Measurements from ENCODE around the gene EFCC1.
A peak's percentile ranks its signal among the peaks of the same experiment; 100 is the strongest.

EFCC1 gene, protein sequence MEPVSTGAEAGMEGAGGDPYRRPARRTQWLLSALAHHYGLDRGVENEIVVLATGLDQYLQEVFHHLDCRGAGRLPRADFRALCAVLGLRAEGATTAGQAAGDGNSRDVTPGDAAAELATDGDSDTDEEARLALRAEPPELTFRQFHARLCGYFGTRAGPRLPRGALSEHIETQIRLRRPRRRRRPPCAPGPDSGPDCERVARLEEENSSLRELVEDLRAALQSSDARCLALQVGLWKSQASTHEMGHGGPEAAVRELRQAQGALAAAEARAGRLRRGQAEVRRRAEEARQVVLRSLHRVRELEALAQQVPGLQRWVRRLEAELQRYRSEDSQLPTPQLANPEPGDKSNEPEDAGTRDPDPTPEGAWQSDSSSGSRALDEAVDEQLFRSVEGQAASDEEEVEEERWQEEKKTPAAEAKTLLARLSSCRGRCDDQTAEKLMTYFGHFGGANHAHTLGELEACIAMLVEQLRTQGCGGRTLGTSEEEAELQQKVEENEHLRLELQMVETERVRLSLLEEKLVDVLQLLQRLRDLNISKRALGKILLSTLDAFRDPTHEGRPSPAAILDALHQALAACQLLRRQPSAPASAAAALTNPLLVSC

GRCh38 chr3:129001101-129001805 lies at the start of gene EFCC1:
Gene EFCC1 (plus strand): TSS chr3:129001304. CDS start chr3:129001629, 325 bp downstream.
- no peak for DNase-seq

- DNase-seq, result no peak
Measured at GRCh38 chr3:128956440-128956839, 44.7 kb upstream of the EFCC1 start.

- DNase-seq, result no peak
Measured at GRCh38 chr3:128965280-128965679, 35.8 kb upstream of the EFCC1 start.

- no peak for DNase-seq
Measured at GRCh38 chr3:128965818-128966217, 35.3 kb upstream of the EFCC1 start.

DNA sequence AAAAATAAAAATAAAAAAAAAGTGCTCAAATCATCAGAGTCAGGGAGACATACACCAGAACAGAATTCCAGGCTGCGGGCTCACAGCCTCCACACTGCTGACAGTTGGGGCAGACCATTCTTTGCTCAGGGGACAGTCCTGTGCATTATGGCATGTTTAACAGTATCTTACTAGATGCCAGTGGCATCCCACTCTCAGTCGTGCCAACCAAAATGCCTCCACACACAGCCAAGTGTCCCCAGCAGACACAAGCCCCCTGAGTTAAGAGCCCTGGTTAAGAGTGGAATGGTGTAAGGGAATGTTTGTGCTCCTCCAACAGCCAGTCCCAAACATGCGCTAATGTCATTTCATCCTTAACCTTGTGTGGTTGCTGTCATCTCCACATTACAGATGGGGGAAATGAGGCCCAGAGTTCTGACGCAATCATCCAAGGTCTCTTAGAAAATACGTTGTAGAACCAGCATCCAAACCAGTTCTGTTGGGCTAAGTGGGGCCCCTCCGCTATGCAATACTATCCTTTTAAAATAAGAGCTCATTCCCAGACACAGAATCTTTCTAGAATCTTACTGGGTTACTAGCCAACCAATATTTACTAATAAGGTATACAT lies 33.3 kb upstream of the EFCC1 start:
- no peak for DNase-seq

DNA sequence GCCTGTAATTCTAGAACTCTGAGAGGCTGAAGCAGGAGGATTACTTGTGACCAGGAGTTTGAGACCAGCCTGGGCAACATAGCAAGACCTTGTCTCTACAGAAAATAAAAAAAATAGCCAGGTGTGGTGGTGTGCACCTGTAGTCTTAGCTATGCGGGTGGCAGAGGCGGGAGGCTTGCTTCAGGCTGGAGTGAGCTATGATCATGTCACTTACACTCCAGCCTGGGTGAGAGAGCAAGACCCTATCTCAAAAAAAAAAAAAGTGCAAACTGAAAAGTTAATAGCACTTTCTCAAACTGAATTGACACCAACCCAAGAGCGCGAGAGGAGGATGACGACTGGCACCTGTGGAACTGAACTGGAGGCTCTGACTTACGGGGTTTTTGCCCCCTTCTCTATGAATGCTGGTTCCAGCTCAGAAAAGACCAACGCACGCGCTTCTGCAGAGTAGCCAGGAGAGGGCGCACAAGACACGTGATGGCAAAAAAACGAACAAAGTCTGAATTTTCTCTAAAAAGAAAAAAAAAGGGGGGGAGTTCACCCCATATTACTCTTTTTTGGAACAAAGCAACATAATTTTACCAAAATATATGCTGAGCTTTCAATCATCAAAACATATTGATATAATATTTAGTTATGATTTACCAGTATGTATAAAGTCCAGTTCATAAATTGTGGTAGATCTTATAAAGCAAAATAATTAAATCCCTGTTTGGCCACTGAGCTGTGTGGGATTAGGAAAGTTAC lies 30.9 kb upstream of the EFCC1 start:
- peak; percentile 68 for DNase-seq

DNA sequence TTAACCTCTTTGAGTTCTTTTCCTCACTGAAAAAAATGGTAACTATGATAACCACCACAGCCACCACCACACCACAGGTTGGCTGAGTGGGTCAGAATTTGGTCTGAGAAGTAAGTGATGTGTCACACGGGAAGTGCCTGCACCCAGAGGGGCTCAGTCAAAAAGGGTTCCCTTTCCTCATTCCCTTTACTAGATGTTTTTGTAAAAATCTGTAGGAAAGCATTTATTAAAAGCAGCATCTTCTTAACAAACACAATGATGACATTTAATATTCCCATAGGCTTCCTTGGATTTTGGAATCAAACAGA lies 30.4 kb upstream of the EFCC1 start:
- no peak for DNase-seq

GRCh38 chr3:128971421-128972100 lies 29.5 kb upstream of the EFCC1 start:
- peak; percentile 16 for DNase-seq

GRCh38 chr3:128973988-128974564 lies 27.0 kb upstream of the EFCC1 start:
- DNase-seq, result no peak

- no peak for DNase-seq
Measured at GRCh38 chr3:128975276-128975675, 25.8 kb upstream of the EFCC1 start.

- DNase-seq, result no peak
Measured at GRCh38 chr3:128983293-128984069, 17.6 kb upstream of the EFCC1 start.

GRCh38 chr3:128984596-128984995 lies 16.5 kb upstream of the EFCC1 start:
- DNase-seq, result no peak

GRCh38 chr3:128987302-128988100 lies 13.6 kb upstream of the EFCC1 start:
- DNase-seq, result no peak

DNA sequence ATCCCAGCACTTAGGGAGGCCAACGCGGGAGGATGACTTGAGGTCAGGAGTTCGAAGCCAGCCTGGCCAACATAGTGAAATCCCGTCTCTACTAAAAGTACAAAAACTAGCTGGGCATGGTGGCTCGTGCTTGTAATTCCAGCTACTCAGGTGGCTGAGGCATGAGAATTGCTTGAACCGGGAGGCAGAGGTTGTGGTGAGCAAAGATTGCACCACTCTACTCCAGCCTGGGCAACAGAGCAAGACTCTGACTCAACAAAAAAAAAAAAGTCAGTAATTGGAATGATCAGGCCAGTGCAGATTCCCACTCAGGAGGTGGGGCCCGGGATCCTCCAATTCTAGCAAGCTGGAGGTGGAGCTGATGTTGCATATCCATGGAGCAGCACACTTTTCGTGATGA lies 12.8 kb upstream of the EFCC1 start:
- DNase-seq, result no peak

GRCh38 chr3:128991355-128991895 lies 9.7 kb upstream of the EFCC1 start:
- no peak for DNase-seq

GRCh38 chr3:128992926-128993460 lies 8.1 kb upstream of the EFCC1 start:
- no peak for DNase-seq

- DNase-seq, result peak; percentile 93
Measured at GRCh38 chr3:128993461-128994172, 7.5 kb upstream of the EFCC1 start, which contains the start of gene CFAP92. Gene CFAP92 (minus strand): TSS chr3:128994076. CDS start chr3:128993304, 772 bp downstream.

DNA sequence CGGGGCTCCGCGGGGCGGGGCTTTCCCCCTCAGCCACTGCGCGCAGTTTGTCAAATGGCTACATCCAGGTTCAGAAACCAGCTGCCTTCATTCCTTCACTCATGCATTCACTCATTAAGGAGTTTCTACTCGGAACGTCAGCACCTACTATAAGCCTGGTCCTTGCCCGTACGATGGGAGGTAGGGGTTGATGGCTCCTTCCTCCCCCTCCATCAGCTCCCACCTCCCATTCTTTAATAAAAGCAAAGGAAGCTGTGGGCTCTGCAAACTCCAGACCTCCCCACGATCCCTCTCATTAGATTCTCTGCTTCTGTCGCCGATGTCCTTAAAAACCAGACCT lies 7.0 kb upstream of the EFCC1 start:
- DNase-seq, result no peak
